Smooth muscle cell (in vitro differentiated cells): ENCODE results near the gene PDCD10. TPM values are rescaled to one million over a fixed set of nuclear protein-coding genes. Genes with fewer than 3 reads are reported as not detected.
A peak's percentile ranks its signal among the peaks of the same experiment; 100 is the strongest.

Experiments used
- DNase-seq: peaks from one replicate; lab custom pipeline; 2025; ENCODE audit not compliant: unreplicated experiment; lab: John Stamatoyannopoulos, UW
- H2AFZ ChIP-seq: fragments of 200-600 bp; sonication (generic); 2 replicates; pipeline ENCODE4 v1.6.0; 2016; ENCODE audit warnings: antibody characterized with exemption, low read depth, mild to moderate bottlenecking
- H3F3A ChIP-seq: fragments of 200-600 bp; sonication (generic); 2 replicates; pipeline ENCODE4 v1.6.0; 2017; ENCODE audit warnings: antibody characterized with exemption, low read depth
- H3K27ac ChIP-seq: fragments of 200-600 bp; sonication (generic); 2 replicates; pipeline ENCODE4 v1.5.1; 2016; ENCODE audit warnings: low read depth, mild to moderate bottlenecking
- H3K27me3 ChIP-seq: fragments of 200-600 bp; sonication (generic); 2 replicates; pipeline ENCODE4 v1.6.1; 2016; ENCODE audit warnings: low read depth, mild to moderate bottlenecking
- H3K36me3 ChIP-seq: fragments of 200-600 bp; sonication (generic); 2 replicates; pipeline ENCODE4 v1.5.1; 2016; ENCODE audit warnings: low read depth
- H3K4me1 ChIP-seq: fragments of 200-600 bp; sonication (generic); 2 replicates; pipeline ENCODE4 v1.5.1; 2016; ENCODE audit warnings: low read depth
- H3K4me2 ChIP-seq: fragments of 200-600 bp; sonication (generic); 2 replicates; pipeline ENCODE4 v1.6.0; 2016; ENCODE audit warnings: mild to moderate bottlenecking
- H3K4me3 ChIP-seq: fragments of 200-600 bp; sonication (generic); 2 replicates; pipeline ENCODE4 v1.5.1; 2016; ENCODE audit warnings: mild to moderate bottlenecking
- H3K79me2 ChIP-seq: fragments of 200-600 bp; sonication (generic); 2 replicates; pipeline ENCODE4 v1.6.0; 2016; ENCODE audit warnings: low read depth, mild to moderate bottlenecking
- H3K9ac ChIP-seq: fragments of 200-600 bp; sonication (generic); 2 replicates; pipeline ENCODE4 v1.6.0; 2016; ENCODE audit warnings: low read depth
- H3K9me3 ChIP-seq: fragments of 200-600 bp; sonication (generic); replicated peaks from 2 replicates; pipeline ENCODE4 v1.5.1; 2016; ENCODE audit warnings: low read depth
- H4K20me1 ChIP-seq: fragments of 200-600 bp; sonication (generic); 2 replicates; pipeline ENCODE4 v1.6.0; 2016; ENCODE audit warnings: low read depth
- whole genome bisulfite sequencing: methylation state at CpG from one replicate; pipeline ENCODE4 v1.1.7; 2016; ENCODE audit warnings: low lambda C conversion rate; 5-methylcytosine and 5-hydroxymethylcytosine counted together
- polyA plus RNA-seq: library from polyadenylated mRNA; unstranded; fragments of >200 nt; fragmentation: Nextera tagmentation; extraction: Ambion mirVana; gene quantifications from 2 replicates; pipeline ENCODE4 v1.2.1, GENCODE V29; 2016
- total RNA-seq: library from RNA; depleted of rRNA; stranded (reverse); fragments of >200 nt; gene quantifications from 2 replicates; pipeline ENCODE4 v1.2.3, GENCODE V29; 2014
- TF ChIP-seq, protein P1 (sequence below): fragments of 200-600 bp; sonication (generic); IDR thresholded peaks from 2 replicates; pipeline ENCODE4 v1.5.1; 2017; ENCODE audit warnings: borderline replicate concordance, mild to moderate bottlenecking, antibody characterized with exemption; ENCODE audit not compliant: insufficient read depth, poor library complexity, severe bottlenecking

The PDCD10 gene
- total and polyA plus RNA-seq, 2 experiments from 2014 or later: 47.4 to 75.6 TPM

- WGBS: 66% methylated on average over 2 of the region's 2 CpGs
- no peak overlapping the region for H2AFZ ChIP-seq
Observed at GRCh38 chr3:167740961-167741587, 6.4 kb upstream of the PDCD10 start.

DNA sequence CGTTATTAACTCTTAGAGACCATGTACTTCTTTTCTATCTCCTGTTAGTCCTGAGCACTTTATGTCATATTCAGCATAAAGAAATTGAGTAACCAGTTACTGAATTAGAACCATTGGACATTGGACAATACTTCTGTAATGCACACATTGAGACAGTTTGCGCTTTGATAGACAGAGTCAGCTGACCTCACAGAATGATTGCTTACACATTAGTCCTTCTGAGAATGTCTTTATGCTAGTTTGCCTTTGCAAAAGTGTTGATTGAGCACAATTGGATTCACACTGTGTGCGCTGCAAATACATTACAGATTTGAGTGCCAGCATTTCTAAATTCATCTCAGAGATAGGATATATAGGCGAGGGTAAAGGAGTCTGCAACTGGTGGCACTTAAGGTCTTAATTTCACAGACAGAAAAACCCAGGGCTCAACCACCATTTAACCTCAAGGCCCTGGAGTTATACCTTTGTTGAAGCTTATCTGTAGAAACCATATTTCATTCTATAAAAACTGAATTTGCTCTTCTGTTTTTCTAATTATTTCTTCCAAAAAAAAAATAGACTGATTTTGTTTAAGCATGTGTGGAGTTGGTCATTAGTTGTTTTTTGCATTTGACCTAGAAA, 4.6 kb upstream of the PDCD10 start:
- Histone ChIP-seq H3K9ac (no peak overlapping the region), H3K79me2 (peaks cover 11% of the 10 kb centered on the region), H3K9me3 (no peaks in the 10 kb centered on the region), H3K27ac (no peak overlapping the region), H4K20me1 (no peaks in the 10 kb centered on the region), H2AFZ (no peak overlapping the region), H3K4me1 (peaks cover 6% of the 10 kb centered on the region), H3K27me3 (no peaks in the 10 kb centered on the region), H3F3A (no peaks in the 10 kb centered on the region), H3K4me2 (no peak overlapping the region), H3K36me3 (no peaks in the 10 kb centered on the region), H3K4me3 (no peak overlapping the region)
- DNase-seq: no peak
- WGBS: 98% methylated on average over 4 of the region's 4 CpGs
- TF ChIP-seq, protein P1, sequence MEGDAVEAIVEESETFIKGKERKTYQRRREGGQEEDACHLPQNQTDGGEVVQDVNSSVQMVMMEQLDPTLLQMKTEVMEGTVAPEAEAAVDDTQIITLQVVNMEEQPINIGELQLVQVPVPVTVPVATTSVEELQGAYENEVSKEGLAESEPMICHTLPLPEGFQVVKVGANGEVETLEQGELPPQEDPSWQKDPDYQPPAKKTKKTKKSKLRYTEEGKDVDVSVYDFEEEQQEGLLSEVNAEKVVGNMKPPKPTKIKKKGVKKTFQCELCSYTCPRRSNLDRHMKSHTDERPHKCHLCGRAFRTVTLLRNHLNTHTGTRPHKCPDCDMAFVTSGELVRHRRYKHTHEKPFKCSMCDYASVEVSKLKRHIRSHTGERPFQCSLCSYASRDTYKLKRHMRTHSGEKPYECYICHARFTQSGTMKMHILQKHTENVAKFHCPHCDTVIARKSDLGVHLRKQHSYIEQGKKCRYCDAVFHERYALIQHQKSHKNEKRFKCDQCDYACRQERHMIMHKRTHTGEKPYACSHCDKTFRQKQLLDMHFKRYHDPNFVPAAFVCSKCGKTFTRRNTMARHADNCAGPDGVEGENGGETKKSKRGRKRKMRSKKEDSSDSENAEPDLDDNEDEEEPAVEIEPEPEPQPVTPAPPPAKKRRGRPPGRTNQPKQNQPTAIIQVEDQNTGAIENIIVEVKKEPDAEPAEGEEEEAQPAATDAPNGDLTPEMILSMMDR: no peak

More at GRCh38 chr3:167740961-167741587, 6.4 kb upstream of the PDCD10 start:
- peaks cover 10% of the 10 kb centered on the region for H3K79me2 ChIP-seq
- no peaks in the 10 kb centered on the region for H3K27me3 ChIP-seq
- DNase-seq: no peak
- no peaks in the 10 kb centered on the region for H3F3A ChIP-seq
- H3K9ac ChIP-seq: no peak overlapping the region
- no peak overlapping the region for H3K4me2 ChIP-seq
- no peak overlapping the region for H3K27ac ChIP-seq
- TF ChIP-seq, protein P1: peak; percentile 22
- no peaks in the 10 kb centered on the region for H4K20me1 ChIP-seq
- H3K36me3 ChIP-seq: no peaks in the 10 kb centered on the region
- peaks cover 4% of the 10 kb centered on the region for H3K4me1 ChIP-seq
- H3K9me3 ChIP-seq: no peaks in the 10 kb centered on the region
- no peak overlapping the region for H3K4me3 ChIP-seq

- Histone ChIP-seq H2AFZ (no peak overlapping the region), H3K36me3 (no peaks in the 10 kb centered on the region), H3K4me3 (no peak overlapping the region), H3K4me1 (peaks cover 14% of the 10 kb centered on the region), H3K79me2 (peaks cover 14% of the 10 kb centered on the region), H3F3A (no peaks in the 10 kb centered on the region), H3K27ac (no peak overlapping the region), H3K9ac (no peak overlapping the region), H3K27me3 (no peaks in the 10 kb centered on the region), H4K20me1 (peaks cover 5% of the 10 kb centered on the region), H3K4me2 (no peak overlapping the region), H3K9me3 (no peaks in the 10 kb centered on the region)
- TF ChIP-seq, protein P1: no peak
- 84% methylated on average over 2 of the region's 2 CpGs for WGBS
- no peak for DNase-seq
Observed at GRCh38 chr3:167738037-167738436, 3.3 kb upstream of the PDCD10 start.

DNA sequence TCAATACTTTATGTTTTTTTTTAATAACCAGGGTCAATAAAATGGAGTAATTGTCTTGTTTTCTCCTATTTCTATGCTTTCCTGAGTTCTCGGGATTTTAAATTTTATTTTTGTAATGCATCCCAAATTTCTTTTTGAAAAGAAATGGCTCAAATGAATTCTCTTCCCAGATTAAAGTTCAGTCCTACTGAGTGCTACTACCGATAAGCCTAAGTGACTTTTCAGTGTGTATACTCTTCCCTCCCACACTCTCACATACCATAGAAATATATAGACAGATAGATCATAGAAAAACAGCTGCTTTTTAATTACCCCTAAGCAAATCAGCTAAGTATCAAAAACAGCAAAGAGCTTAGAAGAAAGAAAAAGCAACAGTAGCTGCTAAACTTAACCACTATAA, 2.3 kb upstream of the PDCD10 start:
- Histone ChIP-seq H4K20me1 (peaks cover 16% of the 10 kb centered on the region), H3K27me3 (no peaks in the 10 kb centered on the region), H3K4me1 (peaks cover 18% of the 10 kb centered on the region), H3K9ac (no peak overlapping the region), H3K36me3 (no peaks in the 10 kb centered on the region), H3K4me3 (peak overlapping the region; percentile 64), H3K4me2 (peak overlapping the region; percentile 88), H3K9me3 (no peaks in the 10 kb centered on the region), H3K27ac (no peak overlapping the region), H3K79me2 (peaks cover 24% of the 10 kb centered on the region), H3F3A (no peaks in the 10 kb centered on the region), H2AFZ (no peak overlapping the region)
- TF ChIP-seq, protein P1: no peak
- WGBS: 63% methylated on average over 2 of the region's 2 CpGs
- no peak for DNase-seq
